GM23338 (cell line): ENCODE results near the gene COX8A. TPM values are rescaled to one million over a fixed set of nuclear protein-coding genes. Genes with fewer than 3 reads are reported as not detected.

Experiments used
- ATAC-seq: fragments of 200-7000 bp; cut with Tn5 transposase; 3 replicates; pipeline ENCODE4 v1.9.1; 2020
- DNase-seq: peaks from one replicate; pipeline ENCODE4 v3.0.0-alpha.2; 2015; ENCODE audit warnings: low spot score
- H2AFZ ChIP-seq: fragments of 200-600 bp; sonication (generic); 2 replicates; pipeline ENCODE4 v1.8.0; 2016; ENCODE audit warnings: antibody characterized with exemption, mild to moderate bottlenecking, moderate library complexity
- H3F3A ChIP-seq: fragments of 200-600 bp; sonication (generic); replicated peaks from 2 replicates; pipeline ENCODE4 v1.8.0; 2017; ENCODE audit warnings: antibody characterized with exemption, mixed run types, low read depth
- H3K27ac ChIP-seq: fragments of 200-600 bp; sonication (generic); 2 replicates; pipeline ENCODE4 v1.6.1; 2016; ENCODE audit warnings: low read depth
- H3K27me3 ChIP-seq: fragments of 200-600 bp; sonication (generic); 2 replicates; pipeline ENCODE4 v1.8.0; 2016; ENCODE audit warnings: mild to moderate bottlenecking, mixed run types, moderate library complexity; ENCODE audit not compliant: insufficient read depth
- H3K36me3 ChIP-seq: fragments of 200-600 bp; sonication (generic); 2 replicates; pipeline ENCODE4 v1.8.0; 2016; ENCODE audit warnings: mild to moderate bottlenecking; ENCODE audit not compliant: insufficient read depth
- H3K4me1 ChIP-seq: fragments of 200-600 bp; sonication (generic); 2 replicates; pipeline ENCODE4 v1.8.0; 2016; ENCODE audit warnings: mild to moderate bottlenecking, moderate library complexity; ENCODE audit not compliant: insufficient read depth
- H3K4me2 ChIP-seq: fragments of 200-600 bp; sonication (generic); 2 replicates; pipeline ENCODE4 v1.7.1; 2017; ENCODE audit warnings: mixed run types
- H3K4me3 ChIP-seq: fragments of 200-600 bp; sonication (generic); 2 replicates; pipeline ENCODE4 v1.6.1; 2016; ENCODE audit warnings: mixed run types
- H3K79me2 ChIP-seq: fragments of 200-600 bp; sonication (generic); replicated peaks from 2 replicates; pipeline ENCODE4 v1.8.0; 2017; ENCODE audit warnings: mild to moderate bottlenecking; ENCODE audit not compliant: insufficient read depth
- H3K9me2 ChIP-seq: fragments of 200-600 bp; sonication (generic); 2 replicates; pipeline ENCODE4 v1.8.0; 2017; ENCODE audit not compliant: insufficient read depth
- H4K20me1 ChIP-seq: fragments of 200-600 bp; sonication (generic); replicated peaks from 2 replicates; pipeline ENCODE4 v1.8.0; 2017; ENCODE audit warnings: mild to moderate bottlenecking; ENCODE audit not compliant: insufficient read depth
- H3K27ac Mint-ChIP-seq: 2 replicates; pipeline ENCODE4 v1.8.0; 2020; ENCODE audit warnings: inconsistent platforms, mild to moderate bottlenecking, moderate library complexity, mixed read lengths
- H3K27me3 Mint-ChIP-seq: 3 replicates; pipeline ENCODE4 v1.8.0; 2022; ENCODE audit warnings: low read depth, mild to moderate bottlenecking, moderate library complexity, mixed read lengths, inconsistent platforms; ENCODE audit not compliant: insufficient read depth, poor library complexity
- H3K36me3 Mint-ChIP-seq: 3 replicates; pipeline ENCODE4 v1.8.0; 2021; ENCODE audit warnings: low read depth, mild to moderate bottlenecking, inconsistent platforms, moderate library complexity, mixed read lengths
- H3K4me1 Mint-ChIP-seq: 3 replicates; pipeline ENCODE4 v1.8.0; 2020; ENCODE audit warnings: mild to moderate bottlenecking, inconsistent platforms, mixed read lengths
- H3K4me3 Mint-ChIP-seq: 3 replicates; pipeline ENCODE4 v1.8.0; 2021; ENCODE audit warnings: moderate library complexity, mild to moderate bottlenecking, inconsistent platforms, mixed read lengths
- H3K9me3 Mint-ChIP-seq: 3 replicates; pipeline ENCODE4 v1.8.0; 2020; ENCODE audit warnings: moderate library complexity, mild to moderate bottlenecking, inconsistent platforms, mixed read lengths
- CREB1 ChIP-seq: fragments of 250-450 bp; sonication (Bioruptor Pico); IDR thresholded peaks from 2 replicates; pipeline ENCODE4 v1.5.0; 2020; ENCODE audit warnings: low read depth, mild to moderate bottlenecking, moderate library complexity
- CTCF ChIP-seq, 2 experiments: fragments of 200-600 bp in 1 of 2; sonication (generic) in 1 of 2; conservative IDR thresholded peaks; 2 replicates each; pipeline versions ENCODE4 v1.5.1 to v1.6.1; 2016 to 2017; ENCODE audit warnings: antibody characterized with exemption in 2 of 2, low read depth in 2 of 2, mild to moderate bottlenecking in 2 of 2, moderate library complexity in 1 of 2
- EZH2 ChIP-seq: fragments of 200-600 bp; sonication (generic); IDR thresholded peaks from one replicate; pipeline ENCODE4 v1.8.0; 2017; ENCODE audit warnings: antibody characterized with exemption, mild to moderate bottlenecking, low read depth; ENCODE audit not compliant: unreplicated experiment
- EZH2phosphoT487 ChIP-seq: fragments of 200-600 bp; sonication (generic); IDR thresholded peaks from one replicate; pipeline ENCODE4 v1.8.1; 2018; ENCODE audit warnings: antibody characterized with exemption; ENCODE audit not compliant: unreplicated experiment
- JUNB ChIP-seq: IDR thresholded peaks from one replicate; pipeline ENCODE4 v1.6.1; 2016; ENCODE audit warnings: antibody characterized with exemption; ENCODE audit not compliant: unreplicated experiment
- NANOG ChIP-seq: IDR thresholded peaks from 2 replicates; pipeline ENCODE4 v1.6.1; 2016; ENCODE audit warnings: antibody characterized with exemption, borderline replicate concordance
- POLR2AphosphoS5 ChIP-seq: IDR thresholded peaks from 2 replicates; pipeline ENCODE4 v1.6.1; 2016; ENCODE audit warnings: antibody characterized with exemption, low read depth
- REST ChIP-seq: IDR thresholded peaks from one replicate; pipeline ENCODE4 v1.6.1; 2018; ENCODE audit warnings: antibody characterized with exemption; ENCODE audit not compliant: unreplicated experiment
- STAT1 ChIP-seq: IDR thresholded peaks from one replicate; pipeline ENCODE4 v1.6.1; 2016; ENCODE audit warnings: antibody characterized with exemption; ENCODE audit not compliant: unreplicated experiment
- ZNF114 ChIP-seq: fragments of 250-450 bp; sonication (Bioruptor Pico); IDR thresholded peaks from 2 replicates; pipeline ENCODE4 v1.5.0; 2020; ENCODE audit warnings: mild to moderate bottlenecking, moderate library complexity
- ZNF331 ChIP-seq: fragments of 250-450 bp; sonication (Bioruptor Pico); IDR thresholded peaks from 2 replicates; pipeline ENCODE4 v1.5.0; 2020; ENCODE audit warnings: low read depth, mild to moderate bottlenecking, moderate library complexity
- ZNF462 ChIP-seq: fragments of 250-450 bp; sonication (Bioruptor Pico); IDR thresholded peaks from 2 replicates; pipeline ENCODE4 v1.5.0; 2020; ENCODE audit warnings: mild to moderate bottlenecking, moderate library complexity
- polyA plus RNA-seq: library from polyadenylated mRNA; unstranded; fragments of >200 nt; fragmentation: Nextera tagmentation; extraction: Ambion mirVana; gene quantifications from 2 replicates; pipeline ENCODE4 v1.2.1, GENCODE V29; 2016
- total RNA-seq: library from RNA; depleted of rRNA; stranded (reverse); fragments of >200 nt; shearing (Covaris generic); gene quantifications from 2 replicates; pipeline ENCODE4 v1.2.3, GENCODE V29; 2014
- TF ChIP-seq, protein P1 (sequence below): IDR thresholded peaks from 2 replicates; pipeline ENCODE4 v1.6.1; 2016; ENCODE audit warnings: antibody characterized with exemption

COX8A gene
- total and polyA plus RNA-seq, 2 experiments from 2014 or later, result 427 to 483 TPM

DNA sequence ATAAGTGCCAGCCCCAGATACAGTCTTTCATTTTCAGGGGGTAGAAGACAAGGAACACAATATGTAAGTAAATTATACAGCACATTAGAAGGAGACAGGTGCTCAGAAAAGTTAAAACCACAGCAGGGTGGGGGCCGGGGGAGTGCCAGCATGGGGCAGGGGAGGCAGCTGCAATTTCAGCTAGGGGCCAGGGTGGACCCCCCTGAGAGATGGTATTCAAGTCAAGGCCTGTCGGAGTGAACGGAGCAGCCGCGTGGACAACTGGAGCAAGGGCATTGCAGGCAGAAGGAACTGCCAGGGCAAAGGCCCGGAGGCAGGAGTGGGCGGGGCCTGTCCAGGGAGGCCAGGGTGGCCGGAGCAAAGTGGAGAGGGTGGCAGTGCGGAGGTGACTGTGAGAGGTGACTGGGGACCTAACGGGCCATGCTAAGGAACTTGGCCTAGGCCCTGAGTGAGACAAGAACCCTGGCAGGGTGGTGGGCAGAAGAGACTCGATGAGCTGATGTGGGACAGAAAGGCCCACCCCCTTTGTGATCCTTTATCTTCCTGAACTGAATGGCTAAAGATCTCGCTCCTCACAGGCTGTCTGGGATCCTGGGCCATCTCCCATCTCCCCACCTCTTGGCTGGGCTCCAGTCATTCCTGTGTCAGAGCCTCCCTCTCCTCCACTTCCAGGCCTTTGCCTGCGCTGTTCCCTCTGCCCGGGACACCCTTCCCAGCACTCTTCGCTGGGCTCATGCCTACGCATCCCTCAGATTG is 38.9 kb downstream of the COX8A start:
- no peak overlapping the region for H3K27ac ChIP-seq
- Mint-ChIP-seq H3K27me3 (peaks cover 56% of the 10 kb centered on the region), H3K27ac (no peak overlapping the region)

More for the DNA sequence above, 38.9 kb downstream of the COX8A start:
- Mint-ChIP-seq H3K36me3 (no peaks in the 10 kb centered on the region), H3K4me3 (no peak overlapping the region), H3K9me3 (peaks cover 4% of the 10 kb centered on the region; the same call in 2 of the 3 replicates), H3K4me1 (peaks cover 5% of the 10 kb centered on the region; the same call in 1 of the 3 replicates)
- TF ChIP-seq JUNB, result no peak
- no peak for TF ChIP-seq CTCF (conservative IDR thresholded peaks at IDR 0.05; ENCODE audit: low read depth in 2 of 2)
- TF ChIP-seq POLR2AphosphoS5, result no peak
- TF ChIP-seq STAT1, result no peak
- no peak for TF ChIP-seq NANOG
- no peak for TF ChIP-seq REST
- no peak for TF ChIP-seq CREB1 (CRISPR knock-in tag)
- TF ChIP-seq EZH2phosphoT487, result no peak
- TF ChIP-seq ZNF331, result no peak
- no peak for TF ChIP-seq ZNF462 (CRISPR knock-in tag)
- TF ChIP-seq EZH2, result no peak
- TF ChIP-seq, protein P1, sequence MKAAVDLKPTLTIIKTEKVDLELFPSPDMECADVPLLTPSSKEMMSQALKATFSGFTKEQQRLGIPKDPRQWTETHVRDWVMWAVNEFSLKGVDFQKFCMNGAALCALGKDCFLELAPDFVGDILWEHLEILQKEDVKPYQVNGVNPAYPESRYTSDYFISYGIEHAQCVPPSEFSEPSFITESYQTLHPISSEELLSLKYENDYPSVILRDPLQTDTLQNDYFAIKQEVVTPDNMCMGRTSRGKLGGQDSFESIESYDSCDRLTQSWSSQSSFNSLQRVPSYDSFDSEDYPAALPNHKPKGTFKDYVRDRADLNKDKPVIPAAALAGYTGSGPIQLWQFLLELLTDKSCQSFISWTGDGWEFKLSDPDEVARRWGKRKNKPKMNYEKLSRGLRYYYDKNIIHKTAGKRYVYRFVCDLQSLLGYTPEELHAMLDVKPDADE, result no peak
- TF ChIP-seq ZNF114 (CRISPR knock-in tag), result no peak
- Histone ChIP-seq H3K4me3 (no peak overlapping the region), H3K9me2 (no peaks in the 10 kb centered on the region), H3K79me2 (no peaks in the 10 kb centered on the region), H4K20me1 (no peaks in the 10 kb centered on the region), H3K4me1 (no peaks in the 10 kb centered on the region), H2AFZ (no peak overlapping the region), H3K4me2 (no peak overlapping the region), H3K27me3 (peaks cover 82% of the 10 kb centered on the region), H3K36me3 (no peaks in the 10 kb centered on the region), H3F3A (no peaks in the 10 kb centered on the region)
- no peak for ATAC-seq
- DNase-seq, result no peak
